ENCODE results near the gene CMTM2.

GRCh38 chr16:66575060-66575459 is 4.2 kb upstream of the CMTM2 start:
- no peak for TF ChIP-seq CTCF (IDR thresholded peaks at IDR 0.05)
- no peak for TF ChIP-seq POLR2A (IDR thresholded peaks at IDR 0.05)
